IMR-90 (cell line): Measurements from ENCODE around the gene PDZD8. TPM values are rescaled to one million over a fixed set of nuclear protein-coding genes. Genes with fewer than 3 reads are reported as not detected.

Experiments
- ATAC-seq: fragments of 200-7000 bp; cut with Tn5 transposase; 2 replicates; pipeline ENCODE4 v1.9.1; 2020; ENCODE audit warnings: low read depth, mild to moderate bottlenecking, moderate library complexity
- BruUV-seq: library from RNA; stranded (reverse); fragments of 400-500 nt; replicated peaks from 2 replicates; lab custom pipeline; 2021; lab: Mats Ljungman, UMichigan
- CTCF ChIA-PET: fragments of 300-600 bp; formaldehyde crosslinking; extraction: SDS; loops from one replicate; lab custom pipeline; 2021; ENCODE audit warnings: antibody characterized with exemption; lab: Yijun Ruan, JAX
- POLR2A ChIA-PET: fragments of 300-600 bp; sonication (Branson Sonifier 250); formaldehyde crosslinking; loops from one replicate; lab custom pipeline; 2022; ENCODE audit warnings: antibody characterized with exemption; ENCODE audit not compliant: unreplicated experiment; lab: Charles Lee
- DNase-seq: peaks from one replicate; pipeline ENCODE4 v3.0.0; 2013
- H2AFZ ChIP-seq: replicated peaks from 2 replicates; pipeline ENCODE3; 2013; ENCODE audit warnings: low read length, mild to moderate bottlenecking; ENCODE audit not compliant: poor library complexity
- H2AK5ac ChIP-seq: 2 replicates; pipeline ENCODE4 v1.6.1; 2013; ENCODE audit warnings: low read depth, low read length, inconsistent platforms
- H2AK9ac ChIP-seq: replicated peaks from 2 replicates; pipeline ENCODE3; 2013; ENCODE audit warnings: mild to moderate bottlenecking, low read depth, low read length, moderate library complexity; ENCODE audit not compliant: poor library complexity
- H2BK120ac ChIP-seq: 2 replicates; pipeline ENCODE4 v1.6.1; 2013; ENCODE audit warnings: low read depth, low read length, inconsistent platforms
- H2BK15ac ChIP-seq: 3 replicates; pipeline ENCODE4 v1.6.1; 2013; ENCODE audit warnings: low read depth, low read length, inconsistent platforms
- H2BK20ac ChIP-seq: 2 replicates; pipeline ENCODE4 v1.6.1; 2013; ENCODE audit warnings: low read depth, mild to moderate bottlenecking, inconsistent platforms, low read length, moderate library complexity
- H2BK5ac ChIP-seq: 2 replicates; pipeline ENCODE4 v1.6.1; 2013; ENCODE audit warnings: mild to moderate bottlenecking, low read depth, low read length, inconsistent platforms; ENCODE audit not compliant: poor library complexity, severe bottlenecking
- H3K14ac ChIP-seq: replicated peaks from 2 replicates; pipeline ENCODE4 v1.6.1; 2013; ENCODE audit warnings: low read depth, low read length, inconsistent platforms
- H3K18ac ChIP-seq: 2 replicates; pipeline ENCODE4 v1.6.1; 2013; ENCODE audit warnings: low read depth, low read length, control low read depth
- H3K23ac ChIP-seq: 2 replicates; pipeline ENCODE4 v1.6.1; 2013; ENCODE audit warnings: low read depth, low read length, inconsistent platforms
- H3K27ac ChIP-seq: 2 replicates; pipeline ENCODE4 v1.5.1; 2013; ENCODE audit warnings: mild to moderate bottlenecking, control low read depth, low read length; ENCODE audit not compliant: insufficient read depth
- H3K27me3 ChIP-seq: 2 replicates; pipeline ENCODE4 v1.6.1; 2013; ENCODE audit warnings: low read length; ENCODE audit not compliant: control insufficient read depth, insufficient read depth
- H3K36me3 ChIP-seq: 2 replicates; pipeline ENCODE4 v1.6.1; 2013; ENCODE audit warnings: low read length, mixed read lengths; ENCODE audit not compliant: control insufficient read depth, insufficient read depth
- H3K4ac ChIP-seq: 2 replicates; pipeline ENCODE4 v1.6.1; 2013; ENCODE audit warnings: low read depth, low read length, inconsistent platforms
- H3K4me1 ChIP-seq: 2 replicates; pipeline ENCODE4 v1.6.1; 2013; ENCODE audit warnings: low read length, mixed read lengths; ENCODE audit not compliant: control insufficient read depth, insufficient read depth
- H3K4me2 ChIP-seq: 2 replicates; pipeline ENCODE4 v1.6.1; 2013; ENCODE audit warnings: low read depth, mild to moderate bottlenecking, control low read depth, low read length, moderate library complexity
- H3K4me3 ChIP-seq: 2 replicates; pipeline ENCODE4 v1.5.1; 2013; ENCODE audit warnings: low read depth, mild to moderate bottlenecking, control low read depth, low read length, moderate library complexity; ENCODE audit not compliant: insufficient read depth
- H3K56ac ChIP-seq: 2 replicates; pipeline ENCODE4 v1.6.1; 2013; ENCODE audit warnings: low read length, inconsistent platforms; ENCODE audit not compliant: insufficient read depth; ENCODE audit errors: extremely low read depth
- H3K79me1 ChIP-seq, 2 experiments: 2 replicates each; pipeline ENCODE4 v1.6.1; 2013; ENCODE audit warnings: low read length in 2 of 2, inconsistent platforms in 1 of 2, low read depth in 1 of 2
- H3K9ac ChIP-seq: 2 replicates; pipeline ENCODE4 v1.6.1; 2013; ENCODE audit warnings: low read depth, low read length, control low read depth
- H3K9me1 ChIP-seq: 2 replicates; pipeline ENCODE4 v1.6.1; 2013; ENCODE audit warnings: low read length, inconsistent platforms; ENCODE audit not compliant: insufficient read depth
- H3K9me3 ChIP-seq: 2 replicates; pipeline ENCODE4 v1.6.1; 2013; ENCODE audit warnings: low read length; ENCODE audit not compliant: control insufficient read depth, insufficient read depth
- H4K20me1 ChIP-seq: 2 replicates; pipeline ENCODE4 v1.6.1; 2013; ENCODE audit warnings: low read length, inconsistent platforms; ENCODE audit not compliant: insufficient read depth
- H4K5ac ChIP-seq: 2 replicates; pipeline ENCODE4 v1.6.1; 2013; ENCODE audit warnings: mild to moderate bottlenecking, low read depth, low read length, control low read depth
- H4K8ac ChIP-seq, 2 experiments: 2 replicates each; pipeline ENCODE4 v1.6.1; 2013; ENCODE audit warnings: low read depth in 2 of 2, low read length in 2 of 2, control low read depth in 1 of 2, inconsistent platforms in 1 of 2
- H4K91ac ChIP-seq: 2 replicates; pipeline ENCODE4 v1.6.1; 2013; ENCODE audit warnings: low read depth, low read length, inconsistent platforms; ENCODE audit not compliant: insufficient read depth
- BHLHE40 ChIP-seq: fragments of 150-350 bp; IDR thresholded peaks from 2 replicates; pipeline ENCODE4 v1.6.1; 2016; ENCODE audit warnings: mild to moderate bottlenecking, low read depth, low read length
- CHD1 ChIP-seq: IDR thresholded peaks from 2 replicates; pipeline ENCODE4 v1.6.1; 2012; ENCODE audit warnings: low read depth, low read length, improper control_type of control experiment
- ELK1 ChIP-seq: fragments of 150-350 bp; IDR thresholded peaks from 2 replicates; pipeline ENCODE4 v1.6.1; 2016; ENCODE audit warnings: low read depth, mild to moderate bottlenecking, low read length, moderate library complexity, borderline replicate concordance
- FOS ChIP-seq: fragments of 150-350 bp; IDR thresholded peaks from 2 replicates; pipeline ENCODE4 v1.6.1; 2016; ENCODE audit warnings: low read depth, low read length
- MAFK ChIP-seq: IDR thresholded peaks from 2 replicates; pipeline ENCODE4 v1.6.1; 2012; ENCODE audit warnings: low read depth, low read length, improper control_type of control experiment
- MAZ ChIP-seq: IDR thresholded peaks from 2 replicates; pipeline ENCODE4 v1.6.1; 2012; ENCODE audit warnings: low read depth, mild to moderate bottlenecking, low read length, improper control_type of control experiment, moderate library complexity, borderline replicate concordance
- MXI1 ChIP-seq: IDR thresholded peaks from 2 replicates; pipeline ENCODE4 v1.6.1; 2012; ENCODE audit warnings: low read depth, mild to moderate bottlenecking, low read length, moderate library complexity, borderline replicate concordance
- NFE2L2 ChIP-seq: fragments of 150-350 bp; IDR thresholded peaks from 2 replicates; pipeline ENCODE4 v1.6.1; 2016; ENCODE audit warnings: low read depth, mild to moderate bottlenecking, low read length
- POLR2A ChIP-seq: IDR thresholded peaks from 2 replicates; pipeline ENCODE4 v1.6.1; 2012; ENCODE audit warnings: mild to moderate bottlenecking, low read depth, low read length
- RAD21 ChIP-seq: IDR thresholded peaks from 2 replicates; pipeline ENCODE4 v1.6.1; 2012; ENCODE audit warnings: low read length, improper control_type of control experiment
- RCOR1 ChIP-seq: IDR thresholded peaks from 2 replicates; pipeline ENCODE4 v1.6.1; 2012; ENCODE audit warnings: mild to moderate bottlenecking, low read length, improper control_type of control experiment; ENCODE audit not compliant: insufficient replicate concordance
- RFX5 ChIP-seq: IDR thresholded peaks from 2 replicates; pipeline ENCODE4 v1.8.0; 2012; ENCODE audit warnings: low read depth, mild to moderate bottlenecking, low read length, moderate library complexity
- SMC3 ChIP-seq: fragments of 150-350 bp; IDR thresholded peaks from 2 replicates; pipeline ENCODE4 v1.6.1; 2016; ENCODE audit warnings: low read depth, mild to moderate bottlenecking, antibody characterized with exemption, low read length, moderate library complexity
- WGBS, 2 experiments: methylation state at CpG; one replicate each; pipeline versions ENCODE4 v1.1.5 to v1.1.7; 2013; ENCODE audit warnings: missing lambda C conversion rate in 2 of 2; ENCODE audit not compliant: insufficient read length in 1 of 2; ENCODE audit errors: extremely low coverage in 2 of 2; 5-methylcytosine and 5-hydroxymethylcytosine counted together
- dilution Hi-C: fragments of 300-500 bp; cut with HindIII; formaldehyde crosslinking; loops from one replicate; pipeline ENCODE4 v1.14.3; 2018; ENCODE audit warnings: low sequenced_read_pairs; ENCODE audit not compliant: unreplicated experiment
- in situ Hi-C: fragments of 300-500 bp; cut with MboI; formaldehyde crosslinking; loops from 3 replicates; pipeline ENCODE4 v1.14.3; 2019; ENCODE audit warnings: low sequenced_read_pairs, inconsistent platforms, mixed read lengths
- intact Hi-C: fragments of 100-400 bp; cut with micrococcal nuclease; formaldehyde crosslinking; loops from 2 replicates; pipeline ENCODE4 v1.10.0; 2022
- polyA plus RNA-seq, 3 experiments: library from polyadenylated mRNA; depleted of rRNA; stranded (reverse); fragments of >200 nt; gene quantifications; 2 replicates each; pipeline ENCODE4 v1.2.3, GENCODE V29; 2012; ENCODE audit warnings: low replicate concordance in 1 of 3
- total RNA-seq: library from RNA; depleted of rRNA; stranded (reverse); fragments of >200 nt; gene quantifications from 2 replicates; pipeline ENCODE4 v1.2.3, GENCODE V29; 2012
- TF ChIP-seq, protein P1 (sequence below): fragments of 150-350 bp; IDR thresholded peaks from 2 replicates; pipeline ENCODE4 v1.6.1; 2017; ENCODE audit warnings: mild to moderate bottlenecking, antibody characterized with exemption, low read length, low read depth

The PDZD8 gene
- total and polyA plus RNA-seq, 2 of the 4 experiments (the other 2 are of a cell fraction), result 11.3 to 20.4 TPM

- POLR2A ChIA-PET, result interaction anchor here (0.6 kb wide), 1 partner anchor 1473 kb away, joined by 4 read pairs; no protein-coding TSS in a partner anchor
- DNase-seq, result no peak
These were observed 128.1 kb downstream of the PDZD8 start for GRCh38 chr10:117246997-117247671.

More at GRCh38 chr10:117246997-117247671, 128.1 kb downstream of the PDZD8 start:
- Histone ChIP-seq H4K91ac (no peak overlapping the region), H3K4me1 (no peaks in the 10 kb centered on the region), H3K9me3 (no peaks in the 10 kb centered on the region), H3K36me3 (no peaks in the 10 kb centered on the region), H3K14ac (no peak overlapping the region), H3K79me1 (no peaks in the 10 kb centered on the region), H4K5ac (no peak overlapping the region), H2BK120ac (no peak overlapping the region), H3K9ac (no peak overlapping the region), H2AK5ac (no peak overlapping the region), H2AFZ (no peak overlapping the region), H3K4ac (no peak overlapping the region), H3K56ac (no peak overlapping the region), H3K4me2 (no peak overlapping the region), H3K23ac (no peak overlapping the region), H3K9me1 (no peaks in the 10 kb centered on the region), H3K27me3 (peaks cover 9% of the 10 kb centered on the region), H2AK9ac (no peak overlapping the region), H2BK5ac (no peak overlapping the region), H2BK20ac (no peak overlapping the region), H3K4me3 (no peak overlapping the region), H2BK15ac (no peak overlapping the region), H4K20me1 (no peaks in the 10 kb centered on the region), H3K27ac (no peak overlapping the region), H3K18ac (no peak overlapping the region), H4K8ac (no peak overlapping the region)
- TF ChIP-seq SMC3, result no peak
- TF ChIP-seq, protein P1, sequence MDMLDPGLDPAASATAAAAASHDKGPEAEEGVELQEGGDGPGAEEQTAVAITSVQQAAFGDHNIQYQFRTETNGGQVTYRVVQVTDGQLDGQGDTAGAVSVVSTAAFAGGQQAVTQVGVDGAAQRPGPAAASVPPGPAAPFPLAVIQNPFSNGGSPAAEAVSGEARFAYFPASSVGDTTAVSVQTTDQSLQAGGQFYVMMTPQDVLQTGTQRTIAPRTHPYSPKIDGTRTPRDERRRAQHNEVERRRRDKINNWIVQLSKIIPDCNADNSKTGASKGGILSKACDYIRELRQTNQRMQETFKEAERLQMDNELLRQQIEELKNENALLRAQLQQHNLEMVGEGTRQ, result no peak
- TF ChIP-seq BHLHE40, result no peak
- no peak for TF ChIP-seq FOS
- TF ChIP-seq MAFK, result no peak
- TF ChIP-seq RCOR1, result no peak
- no peak for TF ChIP-seq ELK1
- TF ChIP-seq RAD21, result no peak
- no peak for TF ChIP-seq RFX5
- no peak for TF ChIP-seq POLR2A
- no peak for TF ChIP-seq CHD1
- no peak for TF ChIP-seq NFE2L2
- no peak for TF ChIP-seq MXI1
- TF ChIP-seq MAZ, result no peak
- no TSS peak for BruUV-seq
- in situ Hi-C loops (no loop called here), intact Hi-C loops (no loop called here), dilution Hi-C loops (no loop called here)
- WGBS, 2 experiments, result no CpG with 5 or more reads among the region's 3 CpGs
- CTCF ChIA-PET, result interaction anchor here (0.6 kb wide), 1 partner anchor 1063 kb away, joined by 4 read pairs; no protein-coding TSS in a partner anchor
- no peak for ATAC-seq
